GM12878 (cell line): ENCODE data around the gene SERPINB13. TPM values are rescaled to one million over a fixed set of nuclear protein-coding genes. Genes with fewer than 3 reads are reported as not detected.

Experiments
- ATAC-seq: fragments of 200-7000 bp; cut with Tn5 transposase; 3 replicates; pipeline ENCODE4 v1.9.1; 2020; ENCODE audit warnings: mild to moderate bottlenecking, moderate library complexity
- BruUV-seq: library from RNA; stranded (reverse); fragments of 400-500 nt; replicated peaks from 2 replicates; lab custom pipeline; 2021; lab: Mats Ljungman, UMichigan
- CTCF ChIA-PET: fragments of 300-600 bp; sonication (Branson Sonifier 250); formaldehyde crosslinking; extraction: SDS; loops from one replicate; lab custom pipeline; 2021; ENCODE audit warnings: inconsistent platforms; lab: Yijun Ruan, JAX
- POLR2A ChIA-PET: fragments of 350-600 bp; formaldehyde crosslinking; extraction: SDS; loops from one replicate; lab custom pipeline; 2021; ENCODE audit warnings: inconsistent platforms; lab: Charles Lee
- RAD21 ChIA-PET: fragments of 300-600 bp; sonication (Branson Sonifier 250); formaldehyde crosslinking; loops from one replicate; lab custom pipeline; 2023; ENCODE audit warnings: antibody characterized with exemption; ENCODE audit not compliant: unreplicated experiment; lab: Charles Lee
- SMC1A ChIA-PET: fragments of 300-600 bp; sonication (Branson Sonifier 250); formaldehyde crosslinking; loops from one replicate; lab custom pipeline; 2023; ENCODE audit not compliant: unreplicated experiment, uncharacterized antibody; lab: Charles Lee
- DNase-seq: peaks from one replicate; pipeline ENCODE4 v3.0.0-alpha.2; 2011; ENCODE audit warnings: low read depth, low spot score
- FAIRE-seq: peaks from 3 replicates; lab custom pipeline; 2011; peaks lifted over from hg19 to GRCh38; lab: Jason Lieb, UNC
- H2AFZ ChIP-seq: 2 replicates; pipeline ENCODE4 v1.6.0; 2011; ENCODE audit warnings: low read depth, low read length, control low read depth; ENCODE audit not compliant: control insufficient read depth
- H3K27ac ChIP-seq: 2 replicates; pipeline ENCODE4 v1.5.1; 2011; ENCODE audit warnings: control low read depth; ENCODE audit not compliant: control insufficient read depth, insufficient read depth
- H3K27me3 ChIP-seq, 2 experiments: replicated peaks in 1 of 2; 2 replicates each; pipeline versions ENCODE4 v1.6.0 to v1.6.1; 2011; ENCODE audit warnings: low read length in 1 of 2; ENCODE audit not compliant: control insufficient read depth in 2 of 2, insufficient read depth in 2 of 2
- H3K36me3 ChIP-seq, 2 experiments: 2 replicates each; pipeline ENCODE4 v1.5.1; 2011; ENCODE audit warnings: low read length in 1 of 2; ENCODE audit not compliant: control insufficient read depth in 2 of 2, insufficient read depth in 2 of 2
- H3K4me1 ChIP-seq: 2 replicates; pipeline ENCODE4 v1.6.1; 2011; ENCODE audit warnings: mild to moderate bottlenecking, low read length, moderate library complexity, mixed read lengths; ENCODE audit not compliant: control insufficient read depth, insufficient read depth
- H3K4me2 ChIP-seq: 2 replicates; pipeline ENCODE4 v1.6.0; 2011; ENCODE audit warnings: control low read depth; ENCODE audit not compliant: control insufficient read depth, insufficient read depth
- H3K4me3 ChIP-seq: fragments of 200-600 bp; sonication (generic); 2 replicates; pipeline ENCODE4 v1.5.1; 2016
- H3K79me2 ChIP-seq: 2 replicates; pipeline ENCODE4 v1.6.0; 2011; ENCODE audit warnings: low read length; ENCODE audit not compliant: control insufficient read depth, insufficient read depth
- H3K9ac ChIP-seq: 2 replicates; pipeline ENCODE4 v1.8.0; 2011; ENCODE audit warnings: low read length, control low read depth, mixed read lengths; ENCODE audit not compliant: control insufficient read depth, insufficient read depth
- H3K9me3 ChIP-seq: replicated peaks from 3 replicates; pipeline ENCODE4 v1.5.1; 2011; ENCODE audit warnings: mild to moderate bottlenecking, low read length; ENCODE audit not compliant: control insufficient read depth, insufficient read depth
- H4K20me1 ChIP-seq: 2 replicates; pipeline ENCODE4 v1.6.0; 2011; ENCODE audit not compliant: control insufficient read depth, insufficient read depth
- CEBPZ ChIP-seq: fragments of 150-350 bp; IDR thresholded peaks from 2 replicates; pipeline ENCODE4 v1.6.1; 2016; ENCODE audit warnings: low read depth, low read length
- HCFC1 ChIP-seq: fragments of 150-350 bp; IDR thresholded peaks from 2 replicates; pipeline ENCODE4 v1.6.1; 2014; ENCODE audit warnings: low read length
- IKZF2 ChIP-seq, 2 experiments: fragments of 450-650 bp; IDR thresholded peaks; 2 replicates each; pipeline ENCODE4 v1.6.1; 2017; ENCODE audit warnings: mild to moderate bottlenecking in 2 of 2, moderate library complexity in 2 of 2
- MTA3 ChIP-seq: IDR thresholded peaks from 2 replicates; pipeline ENCODE4 v1.6.1; 2012; ENCODE audit warnings: low read length, inconsistent platforms, borderline replicate concordance
- SIX5 ChIP-seq: IDR thresholded peaks from 2 replicates; pipeline ENCODE4 v1.6.1; 2011; ENCODE audit warnings: mild to moderate bottlenecking, low read depth, low read length, moderate library complexity; ENCODE audit not compliant: severe bottlenecking
- SKIL ChIP-seq: fragments of 450-650 bp; IDR thresholded peaks from 2 replicates; pipeline ENCODE4 v1.6.1; 2017; ENCODE audit warnings: mild to moderate bottlenecking, low read depth, inconsistent platforms; ENCODE audit not compliant: poor library complexity, severe bottlenecking
- STAT1 ChIP-seq: fragments of 450-650 bp; conservative IDR thresholded peaks from 2 replicates; pipeline ENCODE4 v1.6.1; 2014; ENCODE audit warnings: antibody characterized with exemption, mild to moderate bottlenecking
- ZNF687 ChIP-seq: fragments of 450-650 bp; IDR thresholded peaks from 2 replicates; pipeline ENCODE4 v1.6.1; 2017; ENCODE audit warnings: mild to moderate bottlenecking, moderate library complexity
- WGBS: methylation state at CpG from one replicate; pipeline ENCODE4 v1.1.6; 2016; ENCODE audit warnings: low lambda C conversion rate; ENCODE audit not compliant: insufficient replicate concordance, insufficient coverage; ENCODE audit errors: missing lambda C conversion rate; 5-methylcytosine and 5-hydroxymethylcytosine counted together
- in situ Hi-C: fragments of 300-500 bp; cut with MboI; formaldehyde crosslinking; loops from 9 replicates; pipeline ENCODE4 v1.14.3; 2018; ENCODE audit warnings: mixed read lengths
- intact Hi-C: fragments of 100-400 bp; cut with micrococcal nuclease; formaldehyde crosslinking; loops from one replicate; pipeline ENCODE4 v1.14.2; 2022; ENCODE audit not compliant: unreplicated experiment
- polyA plus RNA-seq, 11 experiments: library from polyadenylated mRNA; depleted of rRNA in 4 of 11; unstranded in 6 of 11; stranded (reverse) in 5 of 11; fragments of >200 nt; fragmentation: Nextera tagmentation in 4 of 11; fragmentation: Illumina TruSeq in 1 of 11; extraction: Ambion mirVana in 4 of 11; extraction: Trizol in 1 of 11; gene quantifications; 1 replicate in 1 of 11; 2 replicates in 10 of 11; pipeline versions ENCODE4 v1.2.1 to v1.2.3, GENCODE V29; 2011 to 2016; ENCODE audit warnings: inconsistent platforms in 2 of 11, missing spikeins in 2 of 11, low read depth in 1 of 11
- total RNA-seq, 4 experiments: library from RNA; depleted of rRNA in 3 of 4; stranded (reverse); fragments of >200 nt in 3 of 4; fragmentation: Illumina TruSeq in 1 of 4; extraction: Trizol in 1 of 4; gene quantifications; 2 replicates each; pipeline versions ENCODE4 v1.2.1 to v1.2.3, GENCODE V29; 2013 to 2021

The SERPINB13 gene
- total and polyA plus RNA-seq, 10 of the 15 experiments (the other 5 are each of a cell fraction or from before 2014, with no cell fraction given) = not detected

GRCh38 chr18:63603772-63604171, 16.6 kb downstream of the SERPINB13 start (continued):
- TF ChIP-seq IKZF2 (IDR thresholded peaks at IDR 0.05) = 0 out of 4 replicates have a peak, but pooled peaks have one; percentile 6 to 16

- ATAC-seq (peak; percentile 31; the same call in 1 of the 3 replicates), FAIRE-seq (no peak), DNase-seq (no peak)
- Histone ChIP-seq H3K4me3 (no peak overlapping the region), H3K4me1 (peaks cover 9% of the 10 kb centered on the region; the same call in 1 of the 2 replicates), H3K79me2 (no peaks in the 10 kb centered on the region), H3K4me2 (no peak overlapping the region), H3K27me3 (no peaks in the 10 kb centered on the region), H4K20me1 (no peaks in the 10 kb centered on the region), H3K27ac (no peak overlapping the region), H3K36me3 (no peaks in the 10 kb centered on the region), H2AFZ (no peak overlapping the region), H3K9me3 (no peaks in the 10 kb centered on the region), H3K9ac (no peak overlapping the region)
- no peak for TF ChIP-seq STAT1
- TF ChIP-seq CEBPZ = no peak
- no peak for TF ChIP-seq SIX5
- no peak for TF ChIP-seq SKIL
- TF ChIP-seq MTA3 = no peak
- TF ChIP-seq HCFC1 = no peak
- TF ChIP-seq ZNF687 = no peak
- ChIA-PET RAD21 (no interaction called here), CTCF (interaction anchor here (2.4 kb wide), 1 partner anchor 26 kb away, joined by 7 read pairs; no protein-coding TSS in a partner anchor), POLR2A (no interaction called here), SMC1A (no interaction called here)
- 41% methylated on average over 4 of the region's 4 CpGs for WGBS
- in situ Hi-C loops (loop anchor here (10.0 kb wide), 1 partner anchor 60 kb away; the partner anchor contains the start of gene SERPINB12), intact Hi-C loops (no loop called here)
- BruUV-seq = no TSS peak
These were observed 17.8 kb downstream of the SERPINB13 start for GRCh38 chr18:63604791-63605567.
